NCI-H128 (cell line): ENCODE measurements around the gene TDRD6.

Experiments used
- DNase-seq: peaks from one replicate; lab custom pipeline; 2025; ENCODE audit not compliant: unreplicated experiment; lab: John Stamatoyannopoulos, UW

TDRD6 gene

GRCh38 chr6:46676604-46677313 is 10.9 kb upstream of the TDRD6 start:
- no peak for DNase-seq

- DNase-seq = no peak
These were observed 10.4 kb upstream of the TDRD6 start for GRCh38 chr6:46677314-46677654.

GRCh38 chr6:46684771-46685170 is 2.9 kb upstream of the TDRD6 start:
- DNase-seq = no peak

- DNase-seq = no peak
These were observed 656 bp downstream of the TDRD6 start for GRCh38 chr6:46688117-46688965.

GRCh38 chr6:46688966-46689335 is 1.3 kb downstream of the TDRD6 start:
- DNase-seq = no peak

GRCh38 chr6:46689657-46690056 is 2.0 kb downstream of the TDRD6 start:
- no peak for DNase-seq

GRCh38 chr6:46690141-46690755 is 2.6 kb downstream of the TDRD6 start:
- no peak for DNase-seq

- no peak for DNase-seq
These were observed 3.3 kb downstream of the TDRD6 start for GRCh38 chr6:46690911-46691451.

- DNase-seq = no peak
These were observed 12.3 kb downstream of the TDRD6 start for GRCh38 chr6:46699970-46700369.

- no peak for DNase-seq
These were observed 16.9 kb downstream of the TDRD6 start for GRCh38 chr6:46704562-46704961.

GRCh38 chr6:46706464-46706863 is 18.8 kb downstream of the TDRD6 start:
- DNase-seq = no peak

- no peak for DNase-seq
These were observed 23.8 kb downstream of the TDRD6 start for GRCh38 chr6:46711491-46711890.

- DNase-seq = no peak
These were observed 27.5 kb downstream of the TDRD6 start for GRCh38 chr6:46715141-46715540.

GRCh38 chr6:46719099-46719498 is 31.4 kb downstream of the TDRD6 start:
- DNase-seq = no peak

GRCh38 chr6:46720401-46720800 is 32.7 kb downstream of the TDRD6 start:
- no peak for DNase-seq

GRCh38 chr6:46729787-46730326 is 42.2 kb downstream of the TDRD6 start:
- DNase-seq = no peak

GRCh38 chr6:46730921-46731461 is 43.3 kb downstream of the TDRD6 start:
- no peak for DNase-seq

GRCh38 chr6:46733341-46733801 is 45.7 kb downstream of the TDRD6 start:
- DNase-seq = no peak

GRCh38 chr6:46734867-46735719 is 47.4 kb downstream of the TDRD6 start, which contains the start of gene PLA2G7:
Gene PLA2G7, minus strand, starts transcription at chr6:46735375. Its CDS starts 12,484 bp downstream, at chr6:46722891.
- no peak for DNase-seq

- no peak for DNase-seq
These were observed 48.0 kb downstream of the TDRD6 start for GRCh38 chr6:46735720-46736031.
